H1 (cell line): ENCODE results near the gene TSPAN33. TPM values are rescaled to one million over a fixed set of nuclear protein-coding genes. Genes with fewer than 3 reads are reported as not detected.

ENCODE experiments used
- CTCF ChIA-PET: fragments of 300-600 bp; sonication (Branson Sonifier 250); formaldehyde crosslinking; loops from one replicate; lab custom pipeline; 2021; ENCODE audit not compliant: partially characterized antibody; lab: Charles Lee
- POLR2A ChIA-PET: fragments of 300-600 bp; sonication (Branson Sonifier 250); formaldehyde crosslinking; loops from one replicate; lab custom pipeline; 2021; ENCODE audit warnings: inconsistent platforms; ENCODE audit not compliant: partially characterized antibody; lab: Charles Lee
- DNase-seq, 2 experiments: peaks; one replicate each; pipeline versions ENCODE4 v3.0.0 to v3.0.0-alpha.2; 2010 to 2022; ENCODE audit warnings: low spot score in 2 of 2, low read depth in 1 of 2, mixed read lengths in 1 of 2
- FAIRE-seq: peaks from 2 replicates; lab custom pipeline; 2011; peaks lifted over from hg19 to GRCh38; lab: Jason Lieb, UNC
- H2AFZ ChIP-seq: 2 replicates; pipeline ENCODE4 v1.8.1; 2012; ENCODE audit warnings: low read length, inconsistent platforms
- H2AK5ac ChIP-seq: 2 replicates; pipeline ENCODE4 v1.6.1; 2013; ENCODE audit warnings: low read depth, low read length
- H2BK120ac ChIP-seq: replicated peaks from 2 replicates; pipeline ENCODE3; 2013; ENCODE audit warnings: low read depth, low read length, inconsistent platforms
- H2BK12ac ChIP-seq: 2 replicates; pipeline ENCODE4 v1.6.1; 2013; ENCODE audit warnings: low read depth, low read length
- H2BK15ac ChIP-seq: 2 replicates; pipeline ENCODE4 v1.6.1; 2013; ENCODE audit warnings: low read length
- H2BK20ac ChIP-seq: 2 replicates; pipeline ENCODE4 v1.6.1; 2013; ENCODE audit warnings: low read length
- H2BK5ac ChIP-seq: 2 replicates; pipeline ENCODE4 v1.6.1; 2013; ENCODE audit warnings: low read depth, low read length
- H3K14ac ChIP-seq: 2 replicates; pipeline ENCODE4 v1.6.1; 2013; ENCODE audit warnings: inconsistent platforms; ENCODE audit not compliant: insufficient read length
- H3K18ac ChIP-seq: 2 replicates; pipeline ENCODE4 v1.6.1; 2013; ENCODE audit warnings: low read length; ENCODE audit errors: extremely low read depth
- H3K23ac ChIP-seq: 2 replicates; pipeline ENCODE4 v1.6.1; 2013; ENCODE audit warnings: inconsistent platforms; ENCODE audit not compliant: insufficient read length
- H3K23me2 ChIP-seq: 2 replicates; pipeline ENCODE4 v1.6.1; 2013; ENCODE audit warnings: low read depth, low read length
- H3K27ac ChIP-seq: 2 replicates; pipeline ENCODE4 v1.6.1; 2011; ENCODE audit warnings: low read depth, low read length, inconsistent platforms
- H3K27me3 ChIP-seq, 4 experiments: replicated peaks in 1 of 4; 1 replicate in 1 of 4; 2 replicates in 3 of 4; pipeline versions ENCODE4 v1.6.1 to v1.8.1; 2011 to 2013; ENCODE audit warnings: low read length in 3 of 4, mild to moderate bottlenecking in 3 of 4, inconsistent platforms in 2 of 4, mixed read lengths in 2 of 4, moderate library complexity in 1 of 4; ENCODE audit not compliant: control insufficient read depth in 3 of 4, insufficient read depth in 3 of 4; ENCODE audit errors: extremely low read depth in 1 of 4
- H3K36me3 ChIP-seq, 4 experiments: 2 replicates each; pipeline versions ENCODE4 v1.6.1 to v1.8.1; 2011 to 2013; ENCODE audit warnings: mild to moderate bottlenecking in 4 of 4, low read length in 3 of 4, moderate library complexity in 2 of 4, control low read depth in 1 of 4, inconsistent platforms in 1 of 4; ENCODE audit not compliant: insufficient read depth in 4 of 4, control insufficient read depth in 2 of 4
- H3K4ac ChIP-seq: replicated peaks from 2 replicates; pipeline ENCODE3; 2013; ENCODE audit warnings: low read length, low read depth, mixed read lengths, inconsistent platforms; ENCODE audit not compliant: insufficient read length
- H3K4me1 ChIP-seq, 4 experiments: replicated peaks in 1 of 4; 1 replicate in 1 of 4; 2 replicates in 3 of 4; pipeline versions ENCODE4 v1.6.1 to v1.8.1; 2011 to 2013; ENCODE audit warnings: low read length in 3 of 4, inconsistent platforms in 2 of 4, mixed read lengths in 1 of 4; ENCODE audit not compliant: insufficient read depth in 4 of 4, control insufficient read depth in 3 of 4
- H3K4me2 ChIP-seq, 2 experiments: 2 replicates each; pipeline versions ENCODE4 v1.6.1 to v1.8.1; 2011 to 2013; ENCODE audit warnings: low read depth in 2 of 2, low read length in 2 of 2, control low read depth in 1 of 2, inconsistent platforms in 1 of 2, mild to moderate bottlenecking in 1 of 2; ENCODE audit not compliant: insufficient read depth in 1 of 2
- H3K4me3 ChIP-seq, 4 experiments: fragments of 200-600, 300-600 bp in 1 of 4; sonication (generic), shearing (Covaris generic), sonication (Bioruptor Twin) in 1 of 4; 2 replicates each; pipeline versions ENCODE4 v1.5.1 to v1.8.1; 2011 to 2016; ENCODE audit warnings: low read length in 4 of 4, low read depth in 3 of 4, control low read depth in 2 of 4, inconsistent platforms in 2 of 4, mild to moderate bottlenecking in 2 of 4, mixed read lengths in 1 of 4, moderate library complexity in 1 of 4; ENCODE audit not compliant: insufficient read depth in 2 of 4; ENCODE audit errors: extremely low read depth in 1 of 4
- H3K56ac ChIP-seq: replicated peaks from 2 replicates; pipeline ENCODE3; 2013; ENCODE audit warnings: low read depth, mild to moderate bottlenecking, mixed read lengths, low read length, inconsistent platforms; ENCODE audit not compliant: insufficient read length
- H3K79me1 ChIP-seq: 2 replicates; pipeline ENCODE4 v1.6.1; 2013; ENCODE audit warnings: low read depth, low read length, control low read depth
- H3K79me2 ChIP-seq, 2 experiments: 2 replicates each; pipeline versions ENCODE4 v1.6.1 to v1.8.1; 2012 to 2013; ENCODE audit warnings: low read length in 2 of 2, mild to moderate bottlenecking in 2 of 2, inconsistent platforms in 1 of 2; ENCODE audit not compliant: insufficient read depth in 2 of 2, control insufficient read depth in 1 of 2
- H3K9ac ChIP-seq, 4 experiments: replicated peaks in 1 of 4; 1 replicate in 1 of 4; 2 replicates in 3 of 4; pipeline versions ENCODE4 v1.6.1 to v1.8.1; 2011 to 2013; ENCODE audit warnings: low read depth in 3 of 4, low read length in 3 of 4, control low read depth in 2 of 4, mild to moderate bottlenecking in 2 of 4, moderate library complexity in 2 of 4, inconsistent platforms in 1 of 4; ENCODE audit errors: extremely low read depth in 1 of 4
- H3K9me3 ChIP-seq, 2 experiments: 2 replicates each; pipeline versions ENCODE4 v1.6.1 to v1.8.1; 2012 to 2013; ENCODE audit warnings: mild to moderate bottlenecking in 2 of 2, moderate library complexity in 2 of 2, control low read depth in 1 of 2, inconsistent platforms in 1 of 2, low read depth in 1 of 2, low read length in 1 of 2, mixed read lengths in 1 of 2; ENCODE audit not compliant: insufficient read depth in 2 of 2
- H4K20me1 ChIP-seq, 2 experiments: replicated peaks in 1 of 2; 2 replicates each; pipeline versions ENCODE3 to v1.8.1; 2011 to 2013; ENCODE audit warnings: inconsistent platforms in 2 of 2, low read length in 2 of 2, mild to moderate bottlenecking in 1 of 2; ENCODE audit not compliant: insufficient read depth in 2 of 2, control insufficient read depth in 1 of 2
- H4K5ac ChIP-seq: 2 replicates; pipeline ENCODE4 v1.6.1; 2013; ENCODE audit warnings: low read length, low read depth, mixed read lengths, inconsistent platforms; ENCODE audit not compliant: insufficient read length
- H4K8ac ChIP-seq: 2 replicates; pipeline ENCODE4 v1.8.0; 2013; ENCODE audit warnings: mild to moderate bottlenecking, moderate library complexity, low read length, inconsistent platforms; ENCODE audit not compliant: insufficient read depth; ENCODE audit errors: extremely low read depth
- H4K91ac ChIP-seq: replicated peaks from 2 replicates; pipeline ENCODE3; 2013; ENCODE audit warnings: low read length, mixed read lengths, inconsistent platforms; ENCODE audit not compliant: insufficient read length
- CHD2 ChIP-seq: IDR thresholded peaks from 2 replicates; pipeline ENCODE4 v1.6.1; 2012; ENCODE audit warnings: low read length, improper control_type of control experiment
- HDAC2 ChIP-seq, 2 experiments: fragments of 300-600 bp in 1 of 2; sonication (generic) in 1 of 2; IDR thresholded peaks; 2 replicates each; pipeline ENCODE4 v1.6.1; 2011 to 2012; ENCODE audit warnings: low read depth in 2 of 2, low read length in 2 of 2, mild to moderate bottlenecking in 2 of 2, moderate library complexity in 2 of 2, borderline replicate concordance in 1 of 2, inconsistent platforms in 1 of 2
- RAD21 ChIP-seq, 2 experiments: IDR thresholded peaks in 1 of 2; conservative IDR thresholded peaks in 1 of 2; 2 replicates each; pipeline ENCODE4 v1.6.1; 2011; ENCODE audit warnings: low read depth in 2 of 2, low read length in 2 of 2, improper control_type of control experiment in 1 of 2, inconsistent platforms in 1 of 2, mild to moderate bottlenecking in 1 of 2, moderate library complexity in 1 of 2
- RNF2 ChIP-seq: fragments of 200-900, 300-1000 bp; sonication (generic); IDR thresholded peaks from 2 replicates; pipeline ENCODE4 v1.7.1; 2016; ENCODE audit warnings: borderline replicate concordance, low read depth, mild to moderate bottlenecking, antibody characterized with exemption, low read length; ENCODE audit not compliant: poor library complexity, severe bottlenecking; ENCODE audit errors: missing control alignments
- SIN3A ChIP-seq, 2 experiments: IDR thresholded peaks in 1 of 2; conservative IDR thresholded peaks in 1 of 2; 2 replicates each; pipeline ENCODE4 v1.6.1; 2011 to 2012; ENCODE audit warnings: low read length in 2 of 2, improper control_type of control experiment in 1 of 2, low read depth in 1 of 2, mild to moderate bottlenecking in 1 of 2
- SRF ChIP-seq: IDR thresholded peaks from 2 replicates; pipeline ENCODE4 v1.6.1; 2011; ENCODE audit warnings: mild to moderate bottlenecking, low read depth, low read length, moderate library complexity
- TAF1 ChIP-seq: IDR thresholded peaks from 2 replicates; pipeline ENCODE4 v1.6.1; 2011; ENCODE audit warnings: mild to moderate bottlenecking, low read depth, low read length
- TEAD4 ChIP-seq: IDR thresholded peaks from 2 replicates; pipeline ENCODE4 v1.6.1; 2012; ENCODE audit warnings: low read depth, low read length, inconsistent platforms, mixed read lengths
- WGBS, 2 experiments: shearing (Covaris generic) in 1 of 2; methylation state at CpG; one replicate each; pipeline versions ENCODE4 v1.1.6 to v1.1.7; 2013 to 2015; ENCODE audit warnings: low lambda C conversion rate in 2 of 2, mixed read lengths in 2 of 2, inconsistent platforms in 1 of 2, low coverage in 1 of 2, missing lambda C conversion rate in 1 of 2; ENCODE audit not compliant: insufficient replicate concordance in 2 of 2, insufficient coverage in 1 of 2, insufficient read length in 1 of 2; ENCODE audit errors: extremely low coverage in 1 of 2, missing lambda C conversion rate in 1 of 2; 5-methylcytosine and 5-hydroxymethylcytosine counted together
- polyA plus RNA-seq, 7 experiments: library from polyadenylated mRNA; depleted of rRNA in 3 of 7; stranded (reverse) in 5 of 7; unstranded in 2 of 7; fragments of >200 nt in 5 of 7; fragments of 200-250 nt in 2 of 7; gene quantifications; 1 replicate in 5 of 7; 2 replicates in 1 of 7; 4 replicates in 1 of 7; pipeline versions ENCODE4 v1.2.1 to v1.2.3, GENCODE V29; 2011 to 2013; ENCODE audit warnings: missing spikeins in 2 of 7, mixed read lengths in 2 of 7
- total RNA-seq: library from RNA; stranded (reverse); fragmentation: NEBNext Ultra II Directional; extraction: Animal tissue kit (Norgen Biotek cat#: 25700); gene quantifications from 2 replicates; pipeline ENCODE4 v1.2.1, GENCODE V29; 2021
- TF ChIP-seq, protein P1 (sequence below): IDR thresholded peaks from 2 replicates; pipeline ENCODE4 v1.6.1; 2011; ENCODE audit warnings: low read depth, mild to moderate bottlenecking, low read length; ENCODE audit not compliant: insufficient read depth

The TSPAN33 gene
- total and polyA plus RNA-seq, 2 of the 8 experiments (the other 6 are each of a cell fraction or from before 2014, with no cell fraction given) = 42.8 to 47.1 TPM

GRCh38 chr7:129186749-129187260 is 42.3 kb downstream of the TSPAN33 start:
- peaks cover 0 to 12% (median 6%) of the 10 kb centered on the region in 4 experiments; a peak in 4 of 7 replicates for H3K27me3 ChIP-seq
- ChIA-PET CTCF (interaction anchor here (0.6 to 1.1 kb wide), 2 partner anchors 24 to 157 kb away, joined by 3 to 4 read pairs; no protein-coding TSS in a partner anchor), POLR2A (interaction anchor here (0.6 to 7.9 kb wide), 2 partner anchors 16 to 21 kb away, joined by 3 to 116 read pairs; no protein-coding TSS in a partner anchor)
- no peak overlapping the region for H2BK12ac ChIP-seq
- no peak overlapping the region for H3K9ac ChIP-seq
- H3K23me2 ChIP-seq = peaks cover 16% of the 10 kb centered on the region
- H2BK15ac ChIP-seq = no peak overlapping the region
- H3K79me2 ChIP-seq = peaks cover 19 to 27% of the 10 kb centered on the region in 2 experiments
- no peak for DNase-seq
- no peak for TF ChIP-seq RNF2
- TF ChIP-seq CHD2 = no peak
- no peak for TF ChIP-seq TAF1
- TF ChIP-seq SIN3A (conservative IDR thresholded peaks at IDR 0.05 in 1 of 2, IDR thresholded peaks at IDR 0.05 in 1 of 2; ENCODE audit: low read depth in 1 of 2, low read length in 2 of 2) = no peak
- TF ChIP-seq TEAD4 = no peak
- no peak for TF ChIP-seq RAD21 (IDR thresholded peaks at IDR 0.05 in 1 of 2, conservative IDR thresholded peaks at IDR 0.05 in 1 of 2; ENCODE audit: low read depth in 2 of 2, low read length in 2 of 2)
- no peak for TF ChIP-seq HDAC2 (IDR thresholded peaks at IDR 0.05; ENCODE audit: borderline replicate concordance in 1 of 2, low read depth in 2 of 2, low read length in 2 of 2)
- TF ChIP-seq, protein P1, sequence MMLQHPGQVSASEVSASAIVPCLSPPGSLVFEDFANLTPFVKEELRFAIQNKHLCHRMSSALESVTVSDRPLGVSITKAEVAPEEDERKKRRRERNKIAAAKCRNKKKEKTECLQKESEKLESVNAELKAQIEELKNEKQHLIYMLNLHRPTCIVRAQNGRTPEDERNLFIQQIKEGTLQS = no peak
- no peak for TF ChIP-seq SRF
- H3K36me3 ChIP-seq = no peaks in the 10 kb centered on the region
- H3K79me1 ChIP-seq = peaks cover 8% of the 10 kb centered on the region; the same call in 1 of the 2 replicates
- H2AFZ ChIP-seq = no peak overlapping the region
- 80% methylated on average over 6 of the region's 6 CpGs; no CpG with 5 or more reads in 1 of the 2 experiments for WGBS, 2 experiments
- no peak overlapping the region for H3K56ac ChIP-seq
- H3K18ac ChIP-seq = no peak overlapping the region
- peaks cover 8 to 14% of the 10 kb centered on the region in 2 experiments for H4K20me1 ChIP-seq
- no peak overlapping the region for H2BK120ac ChIP-seq
- no peak overlapping the region; a peak in 1 of 4 replicates for H3K4me2 ChIP-seq
- H4K91ac ChIP-seq = no peak overlapping the region
- H2BK20ac ChIP-seq = no peak overlapping the region
- no peak overlapping the region for H3K4ac ChIP-seq
- no peak overlapping the region for H3K4me3 ChIP-seq
- H4K5ac ChIP-seq = no peak overlapping the region
- H3K9me3 ChIP-seq = no peaks in the 10 kb centered on the region
- no peak overlapping the region for H4K8ac ChIP-seq
- H2BK5ac ChIP-seq = no peak overlapping the region
- H3K27ac ChIP-seq = no peak overlapping the region
- H2AK5ac ChIP-seq = no peak overlapping the region
- no peak overlapping the region for H3K23ac ChIP-seq
- FAIRE-seq = no peak
- peaks cover 4 to 12% (median 9%) of the 10 kb centered on the region in 4 experiments; a peak in 6 of 7 replicates for H3K4me1 ChIP-seq
- no peak overlapping the region for H3K14ac ChIP-seq
